ENCODE results near the gene NR6A1.

GRCh38 chr9:124786881-124787573, 15.9 kb upstream of the NR6A1 start:
- no peak for TF ChIP-seq POLR2A (IDR thresholded peaks at IDR 0.05; ENCODE audit: low read length)
- no peak for TF ChIP-seq GATA1 (IDR thresholded peaks at IDR 0.05; ENCODE audit: low read depth, low read length)
